H4 (cell line): ENCODE measurements around the gene LSAMP. TPM values are rescaled to one million over a fixed set of nuclear protein-coding genes. Genes with fewer than 3 reads are reported as not detected.
"Not testable (repeated sequence)": the region's sequence is repeated elsewhere in the genome, so short reads cannot be mapped to it uniquely, and the experiment has no call there.

ENCODE experiments used
- DNase-seq: peaks from one replicate; pipeline ENCODE4 v3.0.0-alpha.2; 2015; ENCODE audit warnings: low spot score
- total RNA-seq: library from RNA; depleted of rRNA; stranded (reverse); fragments of >200 nt; shearing (Covaris generic); gene quantifications from 2 replicates; pipeline ENCODE4 v1.2.3, GENCODE V29; 2014

LSAMP gene
- total RNA-seq, 1 experiment from 2014 or later, result 4.7 TPM

DNA sequence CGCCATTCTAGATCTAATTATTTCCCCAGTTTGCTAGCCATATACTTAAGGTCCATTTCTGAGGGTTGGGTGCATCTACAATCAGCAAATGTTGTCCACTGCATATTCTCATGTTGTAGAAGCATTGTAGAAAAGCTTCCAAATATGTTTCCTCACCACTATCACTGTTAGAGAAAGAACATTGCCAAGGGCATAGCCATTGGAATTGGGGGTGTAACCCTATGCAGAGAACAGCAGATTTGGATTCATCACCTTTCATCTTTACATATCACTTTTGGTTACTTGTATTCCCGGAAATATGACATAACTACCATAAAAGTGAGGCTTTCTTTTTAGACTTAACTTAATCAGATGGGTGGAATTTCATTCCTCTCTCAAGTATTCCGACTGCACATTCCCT is 203.6 kb downstream of the LSAMP start:
- no peak for DNase-seq

DNA sequence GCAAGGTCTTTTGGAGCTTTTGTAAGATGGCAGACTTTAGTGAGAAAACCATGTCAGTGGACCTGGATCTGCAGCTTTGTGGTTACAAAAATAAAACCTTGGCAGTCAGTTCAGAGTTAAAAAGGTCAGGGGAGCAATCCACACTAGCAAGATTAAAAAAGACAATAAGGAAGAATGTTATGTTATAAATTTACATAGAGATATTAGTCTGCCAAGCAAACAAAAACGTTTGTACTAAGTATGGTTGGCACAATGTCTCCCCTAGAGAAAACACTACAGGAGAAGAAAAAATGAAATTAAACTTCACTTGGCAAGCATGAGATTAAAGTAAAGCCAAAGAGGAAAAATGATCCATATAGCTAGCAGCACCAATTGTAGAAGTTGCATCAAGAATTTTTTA is 205.0 kb downstream of the LSAMP start:
- no peak for DNase-seq

DNA sequence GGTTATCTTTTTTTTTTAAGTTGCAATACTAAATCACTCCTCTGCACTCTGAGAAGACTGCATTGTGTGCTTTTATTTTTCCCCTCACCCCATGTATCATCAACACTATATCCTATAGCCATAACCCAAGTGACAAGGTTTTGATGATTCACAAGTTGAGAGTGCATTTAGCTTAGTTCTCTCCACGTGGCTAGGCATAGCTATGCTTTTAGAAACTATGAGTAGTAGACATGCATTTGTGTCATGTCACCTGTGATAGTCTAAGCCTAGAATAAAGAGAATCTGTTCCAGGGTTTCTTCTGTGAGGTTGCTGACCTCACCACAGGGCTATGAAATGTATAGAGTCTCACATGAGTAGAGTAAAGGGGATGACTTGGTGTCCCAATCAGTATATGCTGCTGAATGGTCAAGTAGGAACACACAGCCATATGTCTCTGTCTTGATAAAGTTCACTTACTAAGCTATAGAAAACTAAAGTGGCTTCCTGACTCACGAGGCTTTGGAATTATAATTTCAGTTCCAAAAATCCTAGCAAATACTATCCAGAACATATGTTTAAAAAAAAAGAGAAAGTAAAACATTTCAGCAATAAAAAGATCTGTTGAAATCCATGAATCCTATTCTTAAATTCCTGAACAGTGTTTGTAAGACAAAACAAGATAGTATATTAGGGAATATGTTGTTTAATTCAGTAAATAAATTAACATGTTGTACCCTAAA is 206.3 kb downstream of the LSAMP start:
- DNase-seq, result no peak

DNA sequence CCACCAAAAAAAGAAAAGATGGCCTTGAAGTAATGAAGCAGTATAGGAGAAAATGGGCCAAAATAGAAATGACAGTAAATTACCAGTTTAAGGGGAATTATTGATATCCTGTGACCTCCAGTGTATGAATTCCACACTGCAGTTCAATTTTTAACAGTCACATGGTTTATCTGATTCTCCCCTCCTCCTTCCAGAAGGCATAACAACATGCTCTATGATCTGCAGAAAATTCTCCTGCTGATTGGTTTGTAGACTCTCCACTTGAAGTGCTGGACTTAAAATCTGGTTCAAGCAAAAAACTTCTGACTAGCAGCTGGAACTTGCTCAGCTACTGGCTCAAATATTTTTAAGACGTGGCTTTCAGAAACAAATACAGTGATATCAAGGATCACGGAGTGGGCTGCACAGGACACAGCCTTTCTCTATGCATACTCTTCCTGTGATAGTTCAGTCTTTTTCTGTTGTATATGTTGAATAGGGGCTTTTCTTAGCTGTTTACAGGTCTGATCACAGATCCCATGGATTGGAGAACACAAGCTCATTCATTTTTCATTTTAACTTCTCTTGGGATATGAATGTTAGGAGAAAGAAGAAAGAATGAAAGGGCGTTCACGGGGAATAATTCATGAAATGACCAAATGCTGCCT is 211.5 kb downstream of the LSAMP start:
- no peak for DNase-seq

GRCh38 chr3:116230431-116231020 is 214.8 kb downstream of the LSAMP start:
- DNase-seq, result no peak

- no peak for DNase-seq
Observed at GRCh38 chr3:116226266-116226665, 219.0 kb downstream of the LSAMP start.

DNA sequence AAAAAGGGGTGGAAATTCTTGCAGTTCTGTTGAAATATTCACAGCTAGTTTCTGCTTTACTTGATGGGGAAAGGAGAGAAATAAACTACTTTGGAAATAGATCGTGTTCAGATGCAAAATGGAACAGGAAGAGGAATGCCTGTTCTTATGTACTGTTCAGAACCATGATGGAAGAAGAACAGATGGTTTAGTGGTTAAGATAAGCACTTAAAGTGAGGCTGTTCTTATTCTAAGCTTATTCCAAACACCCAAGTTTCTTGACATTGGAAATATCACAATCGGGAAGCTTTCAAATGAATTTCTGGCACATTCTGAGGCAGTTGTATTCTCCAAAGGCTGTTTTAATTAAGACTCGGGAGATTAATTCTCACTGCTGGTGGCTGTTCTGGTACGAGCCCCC is 228.5 kb downstream of the LSAMP start:
- no peak for DNase-seq

GRCh38 chr3:116211901-116212300 is 233.4 kb downstream of the LSAMP start:
- no peak for DNase-seq

DNA sequence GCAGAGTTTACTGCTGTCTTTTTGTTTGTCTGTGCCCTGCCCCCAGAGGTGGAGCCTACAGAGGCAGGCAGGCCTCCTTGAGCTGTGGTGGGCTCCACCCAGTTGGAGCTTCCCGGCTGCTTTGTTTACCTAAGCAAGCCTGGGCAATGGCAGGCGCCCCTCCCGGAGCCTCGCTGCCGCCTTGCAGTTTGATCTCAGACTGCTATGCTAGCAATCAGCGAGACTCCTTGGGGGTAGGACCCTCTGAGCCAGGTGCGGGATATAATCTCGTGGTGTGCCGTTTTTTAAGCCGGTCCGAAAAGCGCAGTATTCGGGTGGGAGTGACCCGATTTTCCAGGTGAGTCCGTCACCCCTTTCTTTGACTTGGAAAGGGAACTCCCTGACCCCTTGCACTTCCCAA is 236.5 kb downstream of the LSAMP start:
- DNase-seq, result not testable (repeated sequence)

- no peak for DNase-seq
Observed at GRCh38 chr3:116200956-116201690, 244.2 kb downstream of the LSAMP start.

- DNase-seq, result no peak
Observed at GRCh38 chr3:116199063-116199462, 246.2 kb downstream of the LSAMP start.

DNA sequence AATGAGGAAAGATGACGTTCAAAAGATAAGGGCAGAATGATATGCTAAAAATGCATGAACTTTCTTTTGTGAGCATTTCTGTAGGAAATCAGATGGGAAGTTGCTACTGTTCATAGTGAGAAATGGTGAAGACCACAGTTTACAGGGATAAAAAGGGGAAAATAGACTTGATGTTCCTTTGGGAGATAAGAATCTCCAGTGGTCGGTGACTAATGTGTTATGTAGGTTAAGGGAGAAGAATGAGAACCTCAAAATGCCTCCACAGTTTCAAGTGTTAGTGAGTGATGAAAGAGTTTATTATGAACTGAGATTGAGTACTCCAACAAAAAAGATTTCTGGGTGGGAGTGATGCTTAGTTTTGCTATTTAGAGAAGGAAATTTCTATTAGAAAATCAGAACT is 247.2 kb downstream of the LSAMP start:
- DNase-seq, result peak; percentile 7

GRCh38 chr3:116192464-116192863 is 252.8 kb downstream of the LSAMP start:
- no peak for DNase-seq

- no peak for DNase-seq
Observed at GRCh38 chr3:116191409-116191808, 253.9 kb downstream of the LSAMP start.

GRCh38 chr3:116190095-116190494 is 255.2 kb downstream of the LSAMP start:
- DNase-seq, result no peak

- DNase-seq, result peak; percentile 14
Observed at GRCh38 chr3:116188231-116188785, 257.0 kb downstream of the LSAMP start.

- no peak for DNase-seq
Observed at GRCh38 chr3:116186049-116186448, 259.2 kb downstream of the LSAMP start.

- no peak for DNase-seq
Observed at GRCh38 chr3:116181159-116181558, 264.1 kb downstream of the LSAMP start.

- peak; percentile 94 for DNase-seq
Observed at GRCh38 chr3:116179091-116179490, 266.2 kb downstream of the LSAMP start.

DNA sequence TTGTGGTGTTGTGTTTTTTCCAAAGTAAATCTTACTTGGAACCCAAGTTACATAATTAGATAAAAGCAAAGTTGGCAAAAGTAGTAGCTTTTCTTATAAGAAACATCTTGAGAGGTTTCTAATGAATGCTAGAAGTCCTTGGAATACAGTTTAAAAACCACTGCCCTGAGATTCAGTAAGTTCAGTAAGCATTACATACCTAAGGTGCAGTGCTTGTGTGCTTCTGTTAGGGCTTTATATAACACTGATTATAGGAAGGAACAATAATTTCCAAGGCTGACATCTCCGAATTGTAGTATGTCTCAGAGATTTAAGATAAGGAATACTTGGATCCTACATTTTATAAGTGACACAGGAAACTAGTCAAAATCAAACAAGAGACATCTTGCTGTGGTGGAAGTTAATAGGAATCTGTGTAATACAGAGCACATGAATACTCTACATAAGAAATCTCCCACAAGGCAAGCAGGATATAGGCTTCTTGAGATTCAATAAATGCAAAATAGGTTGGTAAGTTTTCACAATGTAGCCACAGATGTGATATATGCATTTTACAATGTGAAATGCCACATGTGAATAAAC is 268.2 kb downstream of the LSAMP start:
- no peak for DNase-seq

- DNase-seq, result no peak
Observed at GRCh38 chr3:116166121-116166520, 279.2 kb downstream of the LSAMP start.

- no peak for DNase-seq
Observed at GRCh38 chr3:116165641-116166040, 279.6 kb downstream of the LSAMP start.
